CD4-positive, alpha-beta T cell treated with Interleukin-15 for 1 hour (primary cell): ENCODE results near the gene KRTAP20-3.

Source experiments
- DNase-seq: peaks from one replicate; pipeline ENCODE4 v3.0.0-alpha.2; 2020

The KRTAP20-3 gene

DNA sequence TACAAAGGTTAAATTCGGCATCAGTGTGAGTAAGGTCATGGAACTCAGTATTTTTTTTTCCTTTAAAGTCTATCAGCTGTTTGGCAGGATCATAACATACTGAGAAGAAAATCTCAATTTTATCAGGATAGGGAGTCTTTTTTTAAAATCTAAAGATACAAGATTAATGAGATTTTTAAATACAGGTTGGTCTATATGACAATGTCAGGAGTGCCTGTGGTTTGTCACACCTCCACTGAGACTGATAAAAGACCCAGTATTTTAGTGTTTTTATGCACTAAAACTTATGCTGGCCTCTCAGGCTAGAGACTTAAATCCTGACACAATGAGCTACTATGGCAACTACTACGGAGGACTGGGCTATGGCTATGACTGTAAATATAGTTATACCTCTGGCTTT is at the start of gene KRTAP20-3:
KRTAP20-3 (plus strand) TSS at position 301 of the 400 bp plus-strand sequence.
- DNase-seq: no peak

DNA sequence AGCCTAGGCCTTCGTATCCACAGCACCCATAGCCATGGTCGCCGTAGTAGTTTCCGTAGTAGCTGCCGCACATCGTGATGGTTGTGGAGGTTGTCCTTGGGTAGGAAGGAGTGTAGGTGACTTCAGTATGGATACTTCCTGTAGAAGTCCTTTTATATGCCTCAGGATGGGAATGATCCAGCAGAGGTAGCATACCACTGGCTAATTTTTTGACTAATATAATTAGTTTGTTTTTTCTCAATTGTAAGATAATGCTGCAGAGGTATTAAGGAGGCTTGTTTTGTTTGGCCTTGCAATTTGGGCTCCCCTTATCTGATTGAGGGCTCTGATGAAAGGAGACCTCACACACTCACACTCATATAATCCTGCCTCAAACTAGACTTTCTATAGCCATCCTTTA is 43.9 kb upstream of the KRTAP20-3 start, which contains the start of gene KRTAP6-2:
KRTAP6-2 (minus strand) TSS at position 101 of the 400 bp plus-strand sequence; CDS start at position 73, 28 bp downstream.
- no peak for DNase-seq

DNA sequence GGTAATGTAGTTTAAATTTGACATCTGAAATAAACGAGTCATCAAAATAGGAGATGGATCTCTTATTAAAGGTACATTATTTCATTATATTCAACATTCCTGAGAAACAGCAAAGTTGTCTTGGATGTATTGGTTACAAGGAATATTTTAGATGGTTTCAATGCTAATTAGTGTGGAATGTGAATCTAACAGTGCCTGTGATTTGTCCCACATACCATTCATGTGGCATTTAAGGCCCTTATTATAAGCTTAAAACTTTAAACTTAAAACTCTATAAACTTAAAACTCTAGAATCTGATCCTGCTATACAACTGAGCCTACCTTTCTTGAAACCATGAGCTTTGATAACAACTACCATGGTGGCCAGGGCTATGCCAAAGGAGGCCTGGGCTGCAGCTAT is 41.9 kb upstream of the KRTAP20-3 start, which contains the start of gene KRTAP22-1:
KRTAP22-1 (plus strand) TSS at position 301 of the 400 bp plus-strand sequence.
- DNase-seq: no peak

DNA sequence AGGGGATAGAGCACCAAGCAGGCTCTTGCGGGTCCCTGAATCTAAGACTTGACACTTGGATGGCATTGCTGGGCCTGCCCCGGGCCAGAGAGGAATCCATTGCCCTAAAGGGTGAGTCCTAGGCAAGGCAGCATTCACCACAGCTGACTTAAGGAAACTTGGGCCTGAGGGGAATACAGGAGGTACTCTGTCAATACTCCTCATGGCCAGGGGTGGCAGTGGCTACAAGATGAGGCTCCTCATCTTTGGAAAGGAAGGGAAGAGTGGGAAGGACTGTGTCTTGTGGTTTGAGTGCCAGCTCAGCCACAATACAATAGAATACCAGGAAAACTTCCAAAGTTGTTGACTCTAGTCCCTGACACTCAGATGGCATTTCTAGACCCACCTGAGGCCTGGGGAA is 36.7 kb upstream of the KRTAP20-3 start:
- no peak for DNase-seq

DNA sequence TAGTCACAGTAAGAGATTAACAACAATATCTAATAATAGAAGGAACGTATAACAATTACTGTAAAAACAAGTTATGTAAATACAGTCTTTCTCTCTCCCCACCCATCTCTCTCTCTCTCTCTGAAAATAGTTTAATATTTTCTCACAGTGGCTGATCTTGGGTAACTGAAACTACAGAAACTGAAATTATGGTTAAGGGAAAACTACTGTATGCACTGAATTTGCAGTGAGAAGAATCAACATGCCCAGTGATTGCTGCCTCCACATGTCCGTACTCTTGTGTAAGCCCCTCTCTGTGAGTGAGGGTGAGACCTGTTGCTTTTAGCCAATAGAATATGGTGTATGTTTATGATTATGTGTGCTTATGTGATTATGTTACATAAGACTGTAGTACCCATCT is 30.5 kb upstream of the KRTAP20-3 start:
- no peak for DNase-seq

DNA sequence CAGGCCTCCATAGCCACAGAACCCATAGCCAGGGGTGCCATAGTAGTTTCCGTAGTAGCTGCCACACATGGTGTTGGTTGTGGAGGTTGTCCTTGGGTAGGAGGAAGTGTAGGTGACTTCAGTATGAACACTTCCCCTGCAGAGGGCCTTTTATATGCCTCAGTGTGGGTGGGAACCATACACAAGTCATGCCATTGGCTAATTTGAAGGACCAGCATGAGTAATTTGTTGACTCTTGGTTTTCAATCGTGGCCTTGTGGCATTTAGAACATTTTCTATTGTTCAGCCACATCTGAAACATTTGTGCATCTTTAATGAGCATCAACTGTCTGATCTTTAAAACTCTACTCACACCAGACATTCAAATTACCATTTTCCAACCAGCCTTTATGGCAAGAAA is 28.8 kb upstream of the KRTAP20-3 start, which contains the start of gene KRTAP6-1:
KRTAP6-1 (minus strand) TSS at position 95 of the 400 bp plus-strand sequence; CDS start at position 69, 26 bp downstream.
- DNase-seq: no peak

DNA sequence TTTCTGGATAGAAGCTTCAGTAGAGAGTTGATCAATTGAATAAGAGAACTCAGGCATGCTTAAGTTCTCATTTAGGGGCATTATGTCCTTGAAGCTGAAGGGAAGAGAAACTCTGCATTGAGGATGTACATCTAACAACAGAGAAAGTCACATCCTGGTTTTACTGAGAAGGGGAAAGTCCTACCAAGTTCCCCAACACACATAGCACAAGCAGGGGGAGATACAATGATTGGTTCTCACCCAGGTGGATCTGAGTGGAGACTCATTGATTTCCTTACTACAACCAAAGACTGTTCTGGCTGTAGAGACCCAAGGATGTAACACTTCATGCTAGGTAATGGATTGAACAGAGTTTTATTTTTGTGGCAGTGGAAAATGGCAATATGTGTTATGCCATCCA is 27.5 kb upstream of the KRTAP20-3 start:
- DNase-seq: no peak

DNA sequence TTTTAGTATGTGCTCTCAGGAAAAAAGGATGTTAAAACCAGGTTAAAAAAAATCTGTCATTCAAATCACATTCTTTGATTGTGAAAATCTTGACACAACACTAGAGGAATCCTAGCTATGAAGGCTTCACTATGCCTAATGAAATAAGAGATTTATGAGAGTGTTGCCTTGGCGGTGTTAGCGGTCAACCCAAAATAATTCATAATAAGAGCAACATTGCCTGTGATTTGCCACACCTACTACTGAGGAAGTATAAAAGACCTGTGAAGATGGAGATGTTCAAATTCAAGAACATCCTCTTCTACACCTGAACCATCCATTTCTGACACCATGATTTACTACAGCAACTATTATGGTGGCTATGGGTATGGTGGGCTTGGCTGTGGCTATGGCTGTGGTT is 26.5 kb upstream of the KRTAP20-3 start, which contains the start of gene KRTAP20-1:
KRTAP20-1 (plus strand) TSS at position 301 of the 400 bp plus-strand sequence; CDS start at position 331, 30 bp downstream.
- no peak for DNase-seq

DNA sequence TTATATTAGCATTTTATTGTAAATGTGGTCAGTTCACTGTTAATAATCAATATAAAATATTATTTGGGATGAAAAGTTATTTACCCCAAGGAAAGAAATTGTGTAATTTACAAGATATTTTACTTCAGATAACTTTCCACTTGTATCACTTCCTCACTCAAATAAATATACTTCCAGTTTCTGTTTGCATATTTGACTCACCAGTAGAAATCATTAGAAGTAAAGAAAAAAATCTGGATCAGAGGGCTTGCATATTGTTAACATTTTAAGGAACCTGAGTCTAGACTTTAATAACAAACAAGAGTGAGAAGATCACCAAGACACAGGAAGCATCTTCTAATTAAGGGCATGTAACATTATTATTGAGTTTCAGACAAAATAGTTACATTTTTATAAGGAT is 22.6 kb upstream of the KRTAP20-3 start:
- no peak for DNase-seq

DNA sequence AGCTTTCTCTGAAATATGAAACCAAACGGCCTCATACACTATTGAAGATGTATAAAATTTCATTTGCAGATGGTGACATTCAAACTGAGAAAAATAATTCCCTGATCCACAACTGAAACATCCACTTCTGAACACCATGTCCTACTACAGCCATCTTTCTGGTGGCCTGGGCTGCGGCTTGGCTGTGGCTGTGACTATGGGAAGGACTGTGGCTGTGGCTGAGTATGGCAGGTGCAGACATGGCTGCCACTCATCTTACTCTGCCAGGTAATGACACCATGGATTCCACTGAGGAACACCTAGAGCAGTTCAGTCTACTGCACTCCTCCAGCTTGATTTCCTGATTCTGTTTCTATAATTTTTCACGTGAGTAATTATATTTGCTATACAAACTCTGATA is 22.1 kb upstream of the KRTAP20-3 start, which contains the start of gene KRTAP20-4:
KRTAP20-4 (plus strand) TSS at position 106 of the 400 bp plus-strand sequence.
- no peak for DNase-seq

DNA sequence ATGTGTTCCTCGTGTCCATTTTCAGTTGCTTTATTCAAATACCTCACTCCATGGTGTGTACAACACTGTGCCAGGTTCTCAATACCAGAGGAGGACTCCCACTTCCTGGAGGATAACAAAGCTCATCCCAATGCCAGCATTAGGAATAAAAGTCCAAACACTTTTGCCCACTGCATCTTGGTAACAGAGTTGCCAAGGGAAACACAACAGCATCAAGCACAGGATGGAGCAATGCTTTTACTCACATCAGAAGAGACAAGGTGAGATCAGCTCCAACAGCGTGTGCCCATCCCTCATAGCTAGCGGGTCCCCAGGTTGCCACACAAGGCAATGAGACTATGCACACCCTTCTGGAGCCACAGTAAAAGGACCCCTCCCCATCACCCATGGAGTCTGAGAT is 19.3 kb upstream of the KRTAP20-3 start:
- no peak for DNase-seq

DNA sequence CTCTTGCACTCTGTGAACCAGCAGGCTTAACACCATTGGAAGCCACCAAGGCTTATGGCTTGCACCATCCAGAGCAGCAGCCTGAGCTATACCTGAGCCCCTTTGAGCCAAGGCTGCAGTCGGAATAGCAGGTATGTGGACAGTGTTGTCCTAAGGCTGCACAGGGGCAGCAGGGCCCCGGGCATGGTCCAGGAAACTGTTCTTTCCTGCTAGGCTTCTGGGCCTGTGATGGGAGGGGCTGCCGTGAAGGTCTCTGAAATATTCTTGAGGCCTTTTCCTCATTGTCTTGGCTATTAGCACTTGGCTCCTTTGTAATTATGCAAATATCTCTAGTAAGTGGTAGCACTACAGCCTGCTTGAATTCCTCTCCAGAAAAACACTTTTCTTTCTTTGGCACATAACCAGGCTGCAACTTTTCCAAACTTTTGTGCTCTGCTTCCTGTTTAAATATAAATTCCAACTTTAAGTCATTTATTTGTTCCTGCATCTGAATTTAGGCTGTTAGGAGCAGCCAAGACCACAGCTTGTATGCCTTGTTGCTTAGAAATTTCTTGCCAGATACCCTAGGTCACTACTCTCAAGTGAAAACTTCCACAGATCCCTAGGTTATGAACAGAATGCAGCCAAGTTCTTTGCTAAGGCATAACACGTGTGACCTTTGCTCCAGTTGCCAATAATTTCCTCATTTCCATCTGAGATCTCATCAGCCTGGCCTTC is 17.1 kb upstream of the KRTAP20-3 start:
- DNase-seq: no peak

DNA sequence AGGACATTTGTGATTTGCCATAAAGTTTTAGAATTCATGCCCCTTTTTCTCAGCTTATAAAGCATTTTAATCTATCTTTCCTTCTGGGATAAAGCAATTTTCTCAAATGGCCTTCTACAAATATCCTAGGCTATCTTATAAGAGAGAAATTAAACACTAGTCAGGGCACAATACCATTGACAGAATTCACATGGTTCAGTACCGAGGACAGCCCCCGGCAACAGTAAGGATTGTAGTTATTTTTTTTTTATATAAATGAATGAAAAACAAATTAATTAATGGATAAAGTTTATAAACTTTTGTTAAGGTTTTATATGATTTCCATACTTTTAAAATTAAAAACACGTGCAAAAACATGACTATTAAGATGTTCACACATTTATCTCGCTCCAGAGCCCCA is 14.6 kb upstream of the KRTAP20-3 start:
- DNase-seq: no peak

DNA sequence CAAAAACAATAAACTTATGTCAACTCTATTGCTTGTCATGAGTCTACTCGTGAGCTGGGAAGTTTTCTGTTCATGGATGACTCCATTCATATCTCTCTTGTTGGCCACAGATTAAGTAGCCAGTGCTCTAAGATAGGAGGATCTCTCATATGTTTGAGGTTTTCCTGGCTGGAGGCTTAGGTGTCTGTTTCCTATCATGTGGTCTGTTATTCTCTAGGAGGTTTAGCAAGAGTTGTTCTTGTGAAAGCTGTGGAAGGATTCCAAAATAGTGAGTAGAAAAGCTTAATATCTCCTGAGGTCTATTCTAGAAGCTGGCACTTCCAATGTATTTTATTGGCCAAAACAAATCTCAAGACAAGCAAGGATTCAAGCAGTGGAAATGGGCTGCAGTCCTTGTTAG is 13.5 kb upstream of the KRTAP20-3 start:
- no peak for DNase-seq

DNA sequence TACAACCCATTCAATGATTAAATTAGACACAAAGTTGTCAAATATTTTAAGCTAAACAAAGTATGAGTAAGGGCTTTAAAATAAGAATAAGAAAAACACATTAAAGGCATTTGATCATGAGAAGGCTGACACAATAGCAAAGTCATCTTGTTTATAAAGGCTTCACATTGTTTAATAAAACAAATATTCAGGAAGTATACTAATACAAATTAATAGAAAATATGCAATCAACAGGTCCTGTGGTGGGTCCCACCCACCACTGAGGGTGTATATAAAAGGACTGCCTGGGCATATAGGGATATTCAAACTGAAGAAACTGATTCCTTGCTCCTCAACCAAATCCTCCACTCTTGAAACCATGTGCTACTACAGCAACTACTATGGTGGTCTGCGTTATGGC is 7.8 kb upstream of the KRTAP20-3 start, which contains the start of gene KRTAP20-2:
KRTAP20-2 (plus strand) TSS at position 301 of the 400 bp plus-strand sequence; CDS start at position 359, 58 bp downstream.
- no peak for DNase-seq

DNA sequence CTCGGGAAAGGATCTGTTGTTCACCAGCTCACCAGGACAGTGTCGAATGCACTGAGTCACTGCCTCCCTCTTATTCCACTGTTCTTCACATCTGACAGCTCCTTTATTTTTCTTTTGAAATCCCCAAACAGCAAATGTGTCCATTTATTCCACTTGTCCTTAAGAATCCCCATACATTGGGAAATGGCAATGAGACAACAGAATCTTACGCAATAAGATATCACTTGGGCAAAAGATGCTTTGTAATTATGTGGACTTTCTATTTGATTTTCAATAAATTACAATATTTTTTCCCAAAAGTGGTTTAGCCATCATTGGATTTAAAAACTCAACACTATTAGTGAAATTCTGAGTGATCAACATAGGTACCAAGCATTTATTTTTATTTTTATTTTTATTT is 4.0 kb upstream of the KRTAP20-3 start:
- no peak for DNase-seq

DNA sequence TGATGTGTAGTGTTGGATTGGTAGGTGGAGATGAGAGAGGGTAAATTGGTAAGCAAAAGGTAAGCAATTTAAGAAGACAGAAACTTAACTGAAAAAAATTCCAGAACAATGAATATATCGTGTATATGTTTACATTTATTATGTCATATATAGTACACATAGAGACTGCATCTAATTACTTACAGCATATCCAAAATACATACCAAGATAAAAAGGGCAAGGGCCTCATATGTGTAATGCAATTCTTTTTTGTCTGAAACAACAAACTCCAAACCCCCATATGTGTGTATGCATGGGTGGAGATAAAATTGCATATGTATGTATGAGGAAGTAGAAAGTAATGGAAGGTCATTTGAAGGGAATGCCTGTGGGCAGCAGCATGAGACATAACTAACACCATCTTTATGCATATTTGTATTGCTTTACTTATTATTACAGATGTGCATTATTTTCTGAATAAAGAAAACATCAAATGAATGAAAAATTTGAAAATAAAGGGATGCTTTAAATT is 4.3 kb downstream of the KRTAP20-3 start:
- DNase-seq: no peak

DNA sequence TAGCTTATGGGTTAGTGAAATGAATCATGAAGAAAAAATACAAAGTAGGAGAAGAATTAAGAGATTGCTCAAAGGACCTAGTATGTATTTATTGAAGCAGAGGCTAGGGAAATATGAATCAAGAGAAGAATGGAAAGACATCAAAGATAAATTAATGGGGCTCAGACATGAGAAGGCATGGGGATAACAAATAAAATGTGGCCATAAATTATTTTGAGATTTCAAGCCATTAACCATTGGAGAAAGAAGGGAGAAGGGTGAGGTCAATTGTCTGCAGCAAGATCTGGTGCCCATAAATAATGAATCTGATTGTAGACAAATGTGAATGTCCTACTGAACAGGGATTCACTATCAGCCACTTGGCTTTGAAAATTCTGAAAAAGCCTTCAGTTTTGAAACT is 10.2 kb downstream of the KRTAP20-3 start:
- DNase-seq: no peak

DNA sequence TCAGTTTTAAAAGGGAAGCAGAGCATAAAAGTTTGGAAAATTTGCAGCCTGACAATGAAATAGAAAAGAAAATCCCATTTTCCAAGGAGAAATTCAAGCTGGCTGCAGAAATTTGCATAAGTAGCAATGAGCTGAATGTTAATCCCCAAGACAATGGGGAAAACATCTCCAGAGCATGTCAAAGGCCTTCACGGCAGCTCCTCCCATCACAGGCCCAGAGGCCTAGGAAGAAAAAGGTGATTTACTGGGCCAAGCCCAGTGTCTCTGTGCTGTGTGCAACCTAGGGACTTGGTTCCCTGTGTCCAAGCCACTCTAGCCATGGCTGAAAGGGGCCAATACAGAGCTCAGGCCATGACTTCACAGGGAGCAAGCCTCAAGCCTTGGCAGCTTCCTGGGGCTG is 26.1 kb downstream of the KRTAP20-3 start:
- DNase-seq: no peak

DNA sequence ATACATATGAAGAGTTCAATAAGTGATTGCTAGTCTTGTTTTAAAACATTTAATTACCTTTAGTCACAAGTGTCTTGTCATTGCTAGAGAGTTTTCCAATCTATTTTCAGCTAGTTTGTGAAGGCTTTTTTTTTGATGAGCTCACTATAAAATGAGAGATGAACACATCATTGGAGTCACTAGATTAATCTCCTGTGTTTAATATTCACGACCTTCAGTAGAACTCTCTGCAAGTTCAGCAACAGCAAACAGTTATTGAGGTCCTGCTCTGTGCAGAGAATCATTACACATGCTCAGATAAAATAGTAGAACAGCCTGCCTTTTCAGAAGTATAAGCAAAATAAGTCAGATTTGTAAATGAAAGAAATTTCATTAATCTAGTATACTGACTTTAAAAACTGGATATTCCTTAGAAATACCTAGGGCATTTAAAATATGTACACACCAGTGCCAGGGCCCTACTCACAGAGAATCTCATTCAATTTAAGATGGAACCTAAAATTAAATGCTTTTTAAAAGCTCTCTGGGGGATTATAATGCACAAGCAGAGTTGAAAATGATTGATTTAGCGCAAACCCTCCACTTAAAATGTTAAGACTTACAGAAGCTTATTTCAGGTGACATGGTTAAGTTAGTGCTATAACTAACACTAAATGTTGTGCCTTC is 30.5 kb downstream of the KRTAP20-3 start:
- no peak for DNase-seq

DNA sequence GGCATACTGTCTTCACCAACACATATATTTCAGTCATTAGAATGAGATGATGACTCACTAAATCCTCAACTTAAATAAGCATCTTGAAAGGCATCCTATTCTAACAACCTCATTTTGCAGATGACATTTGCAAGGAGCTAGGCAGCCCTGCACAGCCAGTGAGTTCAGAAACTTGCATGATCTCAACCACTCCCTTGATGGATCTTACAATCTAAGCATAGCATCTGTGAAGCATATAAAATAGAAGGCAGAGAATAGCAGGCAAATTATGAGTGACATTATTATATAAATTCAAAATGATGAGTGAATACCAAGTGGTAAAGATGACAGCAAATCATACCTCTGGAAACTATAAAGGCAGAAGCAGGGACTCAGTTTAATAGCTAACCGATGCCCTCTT is 31.6 kb downstream of the KRTAP20-3 start:
- DNase-seq: no peak

DNA sequence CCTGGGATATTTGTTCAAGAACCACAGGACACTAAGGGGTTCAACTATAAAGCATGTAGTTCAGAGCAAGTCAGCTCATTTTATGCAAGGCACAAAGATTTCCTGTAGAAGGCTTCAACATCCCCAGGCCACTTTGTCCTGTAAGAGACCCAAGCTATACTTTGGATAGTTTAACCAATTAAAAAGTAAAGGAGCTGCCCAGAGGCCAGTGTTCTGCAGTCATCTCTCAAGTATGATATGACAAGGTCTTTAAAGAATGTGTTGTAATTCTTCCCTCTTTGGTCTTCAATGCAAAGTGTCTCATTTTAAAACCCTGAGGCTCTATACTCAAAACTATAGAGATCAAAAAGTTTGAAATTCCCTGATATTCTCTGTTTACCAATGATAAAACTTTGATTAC is 34.1 kb downstream of the KRTAP20-3 start:
- DNase-seq: no peak

DNA sequence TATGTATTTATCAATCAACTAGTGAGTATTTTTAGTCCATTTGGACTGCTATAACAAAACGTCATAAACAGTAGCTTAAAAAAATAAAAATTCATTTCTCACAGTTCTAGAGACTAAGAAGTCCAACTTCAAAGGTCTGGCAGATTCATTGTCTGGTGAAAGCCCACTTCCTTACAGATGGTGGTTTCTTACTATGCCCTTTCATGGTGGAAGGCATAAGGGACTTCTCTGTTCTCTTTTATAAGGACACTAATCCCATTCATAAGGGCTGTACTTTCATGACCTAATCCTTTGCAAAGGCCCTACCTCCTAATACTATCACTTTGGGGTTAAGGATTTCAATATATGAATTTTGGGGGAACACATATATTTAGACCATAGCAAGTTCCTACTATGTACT is 37.9 kb downstream of the KRTAP20-3 start:
- no peak for DNase-seq

DNA sequence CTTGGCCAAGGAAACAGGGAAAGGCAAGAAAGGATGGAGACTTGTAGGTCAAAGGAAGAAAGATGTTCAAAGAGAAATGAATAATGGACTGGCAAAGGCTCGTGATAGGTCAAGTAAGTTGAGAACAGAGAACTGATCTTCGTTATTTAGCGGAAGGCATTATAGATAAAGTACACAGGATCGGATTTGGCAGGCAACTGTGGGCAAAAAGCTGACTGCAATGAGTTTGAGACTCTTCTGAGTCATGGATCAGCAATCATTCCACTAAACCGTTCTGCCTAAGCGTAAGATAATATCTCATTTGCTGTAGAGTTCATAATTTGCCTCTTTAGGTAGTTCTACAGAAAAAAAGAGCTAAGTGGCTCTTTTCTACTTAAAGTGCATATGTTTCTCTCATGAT is 41.8 kb downstream of the KRTAP20-3 start:
- no peak for DNase-seq
